DMS79 (cell line): ENCODE measurements around the gene TDRD10.

Source experiments
- DNase-seq: peaks from one replicate; lab custom pipeline; 2025; lab: John Stamatoyannopoulos, UW

TDRD10 gene

DNA sequence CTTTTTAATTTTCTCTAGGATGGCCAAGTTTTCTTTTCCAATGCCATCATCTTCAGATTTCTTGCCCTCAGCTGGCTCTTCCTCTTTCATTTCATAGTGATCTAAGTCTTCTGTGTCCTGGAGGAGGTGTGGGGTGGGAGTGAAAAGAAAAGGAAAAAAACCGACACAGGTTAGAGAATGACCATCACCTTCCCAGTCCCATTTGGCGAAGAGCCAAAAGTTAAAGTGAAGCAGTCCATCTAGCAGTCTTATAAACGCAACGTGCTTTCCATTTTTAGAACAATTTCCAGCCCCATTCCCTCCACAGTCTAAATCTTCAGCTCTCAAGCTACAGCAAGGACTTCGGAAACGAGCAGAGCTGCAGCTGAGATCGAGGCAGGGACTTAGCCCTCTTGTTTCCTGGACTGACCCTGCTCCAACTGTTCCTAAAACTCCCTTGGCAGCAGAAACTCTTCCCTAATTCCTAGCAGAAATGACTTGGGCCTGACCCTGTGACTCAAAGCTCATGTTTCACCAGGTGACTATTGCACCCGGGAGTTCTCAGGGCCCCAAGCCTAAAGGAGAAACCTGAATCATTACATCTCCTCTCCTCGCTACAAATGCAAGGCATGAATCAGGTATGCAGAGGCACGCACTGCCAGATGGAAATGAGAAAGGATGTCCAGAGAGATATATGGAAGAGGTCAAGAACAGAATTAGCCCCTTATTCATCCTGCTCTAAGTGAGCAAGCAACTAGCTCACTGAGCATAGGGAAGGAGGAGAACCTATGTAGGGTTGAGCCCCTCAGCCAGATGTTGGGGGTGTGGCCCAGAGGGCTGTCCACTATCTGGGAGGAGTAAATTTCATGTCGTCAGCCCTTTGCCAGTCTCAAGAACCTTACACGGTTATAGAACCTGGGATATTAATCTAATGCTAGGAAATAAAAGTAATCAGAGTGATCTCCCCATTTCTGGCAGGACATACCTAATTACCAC lies 51.3 kb downstream of the TDRD10 start:
- no peak for DNase-seq

DNA sequence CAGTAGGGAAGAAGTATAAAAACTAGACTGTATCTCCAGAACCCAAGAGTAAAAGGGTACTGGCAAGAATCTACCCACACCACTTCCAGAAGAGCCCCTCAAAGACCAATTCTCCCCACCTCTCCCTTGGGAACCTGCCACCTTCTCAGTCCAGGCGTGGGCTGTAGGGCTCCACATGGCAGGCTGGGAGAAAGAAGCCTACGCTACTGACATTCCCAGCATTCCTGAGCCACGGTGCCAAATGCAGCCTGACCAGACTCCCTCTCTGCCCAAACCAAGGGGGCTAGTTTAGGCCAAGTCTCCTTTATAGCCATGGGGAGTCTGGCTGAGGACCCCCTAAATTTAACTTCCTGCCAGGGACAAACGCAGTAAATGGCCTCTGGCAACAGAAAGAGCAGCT lies 54.4 kb downstream of the TDRD10 start:
- no peak for DNase-seq

DNA sequence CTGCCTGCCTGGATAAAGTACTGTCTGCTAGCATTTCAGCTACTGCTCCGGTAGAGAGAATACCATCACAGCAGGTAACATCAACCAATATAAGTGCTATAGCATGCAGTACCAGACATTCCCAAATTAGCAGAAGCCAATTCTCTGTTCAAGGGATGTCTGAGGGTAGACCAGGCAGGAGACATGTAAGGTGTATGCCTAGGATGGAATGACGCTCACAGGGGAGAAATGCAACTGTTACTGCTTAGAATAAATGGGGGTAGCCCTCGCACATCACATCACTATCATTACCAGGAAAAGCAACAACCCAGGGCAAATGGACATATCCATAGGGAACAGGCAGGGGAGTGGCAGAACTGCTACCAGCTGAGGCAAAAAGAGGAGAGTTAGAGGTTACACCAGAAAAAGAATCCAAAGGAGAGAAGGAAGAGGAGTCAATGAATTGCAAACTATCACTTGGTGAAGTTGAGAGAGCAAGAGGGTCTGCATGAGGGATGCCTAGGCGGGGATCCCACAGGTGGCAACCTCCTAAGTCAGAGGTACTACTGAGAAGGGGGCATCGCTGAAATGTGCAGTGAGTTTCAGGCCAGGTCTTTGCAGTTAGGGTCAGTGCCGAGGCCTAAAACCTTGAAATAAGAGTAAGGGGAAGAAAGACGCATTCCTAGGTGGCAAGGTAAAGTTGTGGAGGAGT lies 55.4 kb downstream of the TDRD10 start:
- DNase-seq, result no peak

DNA sequence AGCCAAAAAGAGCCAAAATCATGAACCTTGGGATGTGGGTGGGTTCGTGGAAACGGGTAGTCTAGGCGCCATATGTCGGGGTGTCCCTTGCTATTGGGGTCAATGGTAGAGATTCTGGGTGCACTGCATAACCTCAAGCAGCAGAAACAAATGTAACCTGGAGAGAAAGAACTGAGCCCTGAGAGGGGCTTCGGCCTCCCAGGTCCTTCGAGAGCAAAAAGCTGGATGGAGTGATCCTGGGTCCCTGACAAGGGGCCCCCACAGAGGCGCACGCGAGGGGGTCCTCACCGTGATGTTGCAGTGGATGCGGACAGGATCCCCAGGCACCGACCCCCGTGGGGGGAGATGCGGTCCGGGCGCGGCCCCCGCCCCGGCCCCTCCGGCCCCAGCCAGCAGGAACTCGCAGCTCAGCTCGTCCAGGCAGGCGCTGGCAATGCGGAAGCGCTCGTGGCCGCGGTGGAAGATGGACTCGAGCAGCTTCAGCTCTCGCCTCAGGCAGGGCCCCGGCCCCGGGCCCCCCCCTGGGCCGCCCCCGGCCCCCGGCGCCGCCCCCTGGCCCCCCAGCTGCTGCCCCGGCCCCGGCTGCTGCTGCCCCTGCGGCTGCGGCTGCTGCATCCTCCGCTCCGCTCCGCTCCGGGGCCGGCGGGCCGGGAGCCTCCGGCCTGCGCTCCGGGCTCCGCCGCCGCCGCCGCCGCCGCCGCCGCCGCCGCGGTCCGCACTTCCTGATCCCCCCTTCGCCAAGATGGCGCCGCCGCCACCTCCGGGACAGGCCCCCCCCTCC lies 56.1 kb downstream of the TDRD10 start, which contains the start of gene UBE2Q1:
TSS of gene UBE2Q1 (minus strand) at position 724 of the 781 bp plus-strand sequence. CDS start at position 615, 109 bp downstream.
- no peak for DNase-seq

GRCh38 chr1:154558720-154559465 lies 56.9 kb downstream of the TDRD10 start:
- peak; percentile 98 for DNase-seq

DNA sequence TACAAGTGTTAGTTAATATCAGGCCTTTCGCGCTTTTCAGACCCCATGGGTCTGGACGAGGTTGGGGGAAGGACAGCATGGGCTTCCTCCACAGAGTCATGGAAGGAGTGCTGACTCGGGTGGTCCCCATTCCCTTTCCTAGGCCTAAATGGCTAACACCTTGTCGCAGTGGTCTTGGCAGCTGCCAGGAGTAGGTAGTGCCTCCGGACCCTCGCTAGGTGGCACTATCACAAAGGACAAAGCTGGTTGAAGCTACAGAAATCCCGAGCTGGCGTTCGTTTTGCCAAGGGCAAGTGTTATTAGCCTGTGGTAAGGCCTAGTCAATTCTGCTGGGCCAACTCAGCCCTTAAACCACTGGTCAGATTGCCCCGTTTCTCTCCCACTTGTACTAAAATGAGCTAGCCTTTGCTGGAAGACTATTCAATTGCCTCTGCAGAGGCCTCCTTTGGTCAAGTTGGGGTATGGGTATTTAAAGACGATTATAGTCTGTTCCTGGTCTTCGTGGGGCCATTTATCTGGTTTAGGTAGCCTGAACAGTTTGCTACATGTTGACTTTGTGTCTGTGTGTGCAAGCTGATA lies 57.5 kb downstream of the TDRD10 start:
- peak; percentile 83 for DNase-seq

- DNase-seq, result no peak
Measured at GRCh38 chr1:154565876-154566275, 63.9 kb downstream of the TDRD10 start.

- peak; percentile 69 for DNase-seq
Measured at GRCh38 chr1:154567386-154568156, 65.6 kb downstream of the TDRD10 start, which contains the start of gene CHRNB2. TSS of gene CHRNB2 (plus strand) at chr1:154567778. CDS start at chr1:154568045, 267 bp downstream.

DNA sequence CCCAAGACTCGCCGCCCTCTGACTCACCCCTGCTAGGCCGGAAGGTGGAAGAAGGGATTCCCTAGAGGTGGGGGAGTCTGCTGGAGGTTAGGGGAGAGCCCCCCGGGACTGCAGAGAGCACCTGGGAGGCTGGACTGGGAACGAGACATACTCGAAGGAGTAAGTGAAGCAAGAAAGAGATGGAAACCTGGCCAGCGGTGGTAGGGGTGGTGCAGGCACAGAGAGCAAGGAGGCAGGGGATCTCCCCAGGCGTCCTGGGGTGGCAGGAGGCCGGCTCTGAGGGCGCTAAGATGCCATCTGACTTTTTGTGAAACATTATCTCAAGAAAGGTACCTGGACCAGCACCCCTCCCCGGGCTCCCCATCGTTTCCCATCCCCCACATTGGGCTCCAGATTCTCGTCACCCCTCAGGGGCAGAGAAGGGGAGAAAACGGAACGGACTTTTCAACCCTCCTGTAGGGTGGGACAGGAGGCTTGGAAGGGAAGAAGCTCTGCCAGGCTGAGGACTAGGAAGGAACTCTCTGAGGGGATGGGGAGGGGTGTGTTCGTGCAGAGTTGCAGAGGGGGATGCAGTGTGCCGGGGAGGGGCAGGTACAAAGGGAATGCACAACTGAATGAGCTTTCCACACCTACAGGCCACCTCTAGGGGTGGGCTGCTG lies 66.3 kb downstream of the TDRD10 start:
- no peak for DNase-seq

DNA sequence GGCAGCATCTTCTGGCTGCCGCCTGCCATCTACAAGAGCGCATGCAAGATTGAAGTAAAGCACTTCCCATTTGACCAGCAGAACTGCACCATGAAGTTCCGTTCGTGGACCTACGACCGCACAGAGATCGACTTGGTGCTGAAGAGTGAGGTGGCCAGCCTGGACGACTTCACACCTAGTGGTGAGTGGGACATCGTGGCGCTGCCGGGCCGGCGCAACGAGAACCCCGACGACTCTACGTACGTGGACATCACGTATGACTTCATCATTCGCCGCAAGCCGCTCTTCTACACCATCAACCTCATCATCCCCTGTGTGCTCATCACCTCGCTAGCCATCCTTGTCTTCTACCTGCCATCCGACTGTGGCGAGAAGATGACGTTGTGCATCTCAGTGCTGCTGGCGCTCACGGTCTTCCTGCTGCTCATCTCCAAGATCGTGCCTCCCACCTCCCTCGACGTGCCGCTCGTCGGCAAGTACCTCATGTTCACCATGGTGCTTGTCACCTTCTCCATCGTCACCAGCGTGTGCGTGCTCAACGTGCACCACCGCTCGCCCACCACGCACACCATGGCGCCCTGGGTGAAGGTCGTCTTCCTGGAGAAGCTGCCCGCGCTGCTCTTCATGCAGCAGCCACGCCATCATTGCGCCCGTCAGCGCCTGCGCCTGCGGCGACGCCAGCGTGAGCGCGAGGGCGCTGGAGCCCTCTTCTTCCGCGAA lies 69.4 kb downstream of the TDRD10 start:
- DNase-seq, result no peak

- no peak for DNase-seq
Measured at GRCh38 chr1:154571964-154572288, 69.9 kb downstream of the TDRD10 start.

DNA sequence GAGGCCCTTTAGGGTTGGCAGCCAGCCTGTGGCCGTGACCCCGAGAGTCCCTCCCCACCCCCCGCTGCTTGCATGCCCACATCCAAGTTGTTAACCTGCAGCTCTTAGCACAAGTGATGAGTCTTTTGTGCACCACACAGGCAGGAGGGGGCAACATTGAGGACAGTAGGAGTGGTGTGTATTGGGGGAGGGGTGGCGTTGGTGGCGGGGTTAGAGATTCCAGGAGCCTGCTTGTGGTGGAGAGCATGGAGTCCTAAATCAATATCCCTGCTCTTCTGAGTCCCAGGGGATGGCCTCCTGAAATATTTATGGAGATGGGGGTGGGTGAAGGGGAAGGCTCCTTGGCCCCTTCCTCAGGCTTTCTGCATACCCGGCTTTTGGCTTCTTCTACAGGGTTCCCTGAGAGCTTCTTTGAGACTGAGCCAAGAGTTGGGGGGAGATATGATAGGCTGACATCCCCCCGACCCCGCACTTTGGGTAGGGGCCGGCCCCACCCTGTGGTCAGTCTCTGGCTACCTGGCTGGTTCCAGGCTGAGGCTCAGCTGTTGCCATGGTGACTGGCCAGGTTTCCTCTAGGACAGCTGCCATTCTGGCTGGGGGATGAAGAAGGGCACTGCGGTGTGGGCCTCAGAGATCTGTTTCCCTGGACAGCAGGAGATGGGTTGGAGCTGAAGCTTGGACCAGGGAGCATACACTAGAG lies 70.6 kb downstream of the TDRD10 start:
- DNase-seq, result no peak

- peak; percentile 54 for DNase-seq
Measured at GRCh38 chr1:154573168-154573510, 71.1 kb downstream of the TDRD10 start.

- DNase-seq, result peak; percentile 7
Measured at GRCh38 chr1:154574716-154575115, 72.7 kb downstream of the TDRD10 start.

GRCh38 chr1:154575147-154575927 lies 73.3 kb downstream of the TDRD10 start:
- DNase-seq, result no peak

DNA sequence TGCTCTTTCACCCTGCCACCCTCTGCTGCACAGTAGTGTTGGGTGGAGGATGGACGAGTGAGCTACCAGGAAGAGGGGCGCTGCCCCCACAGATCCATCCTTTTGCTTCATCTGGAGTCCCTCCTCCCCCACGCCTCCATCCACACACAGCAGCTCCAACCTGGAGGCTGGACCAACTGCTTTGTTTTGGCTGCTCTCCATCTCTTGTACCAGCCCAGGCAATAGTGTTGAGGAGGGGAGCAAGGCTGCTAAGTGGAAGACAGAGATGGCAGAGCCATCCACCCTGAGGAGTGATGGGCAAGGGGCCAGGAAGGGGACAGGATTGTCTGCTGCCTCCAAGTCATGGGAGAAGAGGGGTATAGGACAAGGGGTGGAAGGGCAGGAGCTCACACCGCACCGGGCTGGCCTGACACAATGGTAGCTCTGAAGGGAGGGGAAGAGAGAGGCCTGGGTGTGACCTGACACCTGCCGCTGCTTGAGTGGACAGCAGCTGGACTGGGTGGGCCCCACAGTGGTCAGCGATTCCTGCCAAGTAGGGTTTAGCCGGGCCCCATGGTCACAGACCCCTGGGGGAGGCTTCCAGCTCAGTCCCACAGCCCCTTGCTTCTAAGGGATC lies 74.0 kb downstream of the TDRD10 start:
- DNase-seq, result no peak

- no peak for DNase-seq
Measured at GRCh38 chr1:154577346-154578057, 75.5 kb downstream of the TDRD10 start.
